ENCODE data around the gene ARHGAP26. TPM values are rescaled to one million over a fixed set of nuclear protein-coding genes. Genes with fewer than 3 reads are reported as not detected.

ARHGAP26 gene
- total RNA-seq, 1 experiment from 2014 or later = 39.8 TPM

- no peak overlapping the region for H3K9ac ChIP-seq (ENCODE audit: low read length)
- 0 out of 2 replicates have a peak, but pooled peaks cover 5% of the 10 kb centered on the region for H4K20me1 ChIP-seq (ENCODE audit: insufficient read depth, low read depth, low read length)
- H3K27ac ChIP-seq (ENCODE audit: low read length) = no peak overlapping the region
- no peaks in the 10 kb centered on the region for H3K36me3 ChIP-seq (ENCODE audit: insufficient read depth, low read length)
- H3K9me2 ChIP-seq (replicated peaks; ENCODE audit: insufficient read depth, low read length) = no peaks in the 10 kb centered on the region
- no peaks in the 10 kb centered on the region for H3K4me1 ChIP-seq (ENCODE audit: low read length)
- H3K4me2 ChIP-seq (ENCODE audit: low read depth, low read length, poor library complexity, severe bottlenecking) = no peak overlapping the region
- H3K4me3 ChIP-seq (ENCODE audit: low read length) = no peak overlapping the region
- H3K27me3 ChIP-seq (ENCODE audit: low read length) = no peaks in the 10 kb centered on the region
- H3K79me2 ChIP-seq (ENCODE audit: low read length) = no peaks in the 10 kb centered on the region
- H2AFZ ChIP-seq (ENCODE audit: low read length) = no peak overlapping the region
- no peak for DNase-seq
- H3K9me3 ChIP-seq (ENCODE audit: low read length) = no peaks in the 10 kb centered on the region
Measured at GRCh38 chr5:142784401-142784955, 14.3 kb downstream of the ARHGAP26 start.

- 0 out of 2 replicates have a peak, but pooled peaks cover 5% of the 10 kb centered on the region for H4K20me1 ChIP-seq (ENCODE audit: insufficient read depth, low read depth, low read length)
Measured at GRCh38 chr5:142785206-142785605, 15.0 kb downstream of the ARHGAP26 start.

GRCh38 chr5:142789206-142789605, 19.0 kb downstream of the ARHGAP26 start:
- Histone ChIP-seq H4K20me1 (ENCODE audit: insufficient read depth, low read depth, low read length) (0 out of 2 replicates have a peak, but pooled peaks cover 5% of the 10 kb centered on the region), H3K9ac (ENCODE audit: low read length) (no peak overlapping the region), H3K9me3 (ENCODE audit: low read length) (no peaks in the 10 kb centered on the region), H3K9me2 (replicated peaks; ENCODE audit: insufficient read depth, low read length) (no peaks in the 10 kb centered on the region), H3K79me2 (ENCODE audit: low read length) (no peaks in the 10 kb centered on the region), H2AFZ (ENCODE audit: low read length) (no peak overlapping the region), H3K4me2 (ENCODE audit: low read depth, low read length, poor library complexity, severe bottlenecking) (no peak overlapping the region), H3K4me3 (ENCODE audit: low read length) (no peak overlapping the region), H3K4me1 (ENCODE audit: low read length) (no peaks in the 10 kb centered on the region), H3K27me3 (ENCODE audit: low read length) (no peaks in the 10 kb centered on the region), H3K36me3 (ENCODE audit: insufficient read depth, low read length) (no peaks in the 10 kb centered on the region), H3K27ac (ENCODE audit: low read length) (no peak overlapping the region)
- no peak for DNase-seq

More at GRCh38 chr5:142785206-142785605, 15.0 kb downstream of the ARHGAP26 start:
- Histone ChIP-seq H3K9ac (ENCODE audit: low read length) (no peak overlapping the region), H3K9me3 (ENCODE audit: low read length) (no peaks in the 10 kb centered on the region), H3K79me2 (ENCODE audit: low read length) (no peaks in the 10 kb centered on the region), H3K4me3 (ENCODE audit: low read length) (no peak overlapping the region), H3K27me3 (ENCODE audit: low read length) (no peaks in the 10 kb centered on the region), H2AFZ (ENCODE audit: low read length) (no peak overlapping the region), H3K4me2 (ENCODE audit: low read depth, low read length, poor library complexity, severe bottlenecking) (no peak overlapping the region), H3K9me2 (replicated peaks; ENCODE audit: insufficient read depth, low read length) (no peaks in the 10 kb centered on the region), H3K27ac (ENCODE audit: low read length) (no peak overlapping the region), H3K36me3 (ENCODE audit: insufficient read depth, low read length) (no peaks in the 10 kb centered on the region), H3K4me1 (ENCODE audit: low read length) (no peaks in the 10 kb centered on the region)
- DNase-seq = no peak

- no peaks in the 10 kb centered on the region for H3K79me2 ChIP-seq (ENCODE audit: low read length)
- no peak overlapping the region for H3K27ac ChIP-seq (ENCODE audit: low read length)
- no peaks in the 10 kb centered on the region for H3K9me2 ChIP-seq (replicated peaks; ENCODE audit: insufficient read depth, low read length)
- DNase-seq = no peak
- peaks cover 5% of the 10 kb centered on the region; the same call in 1 of the 2 replicates for H3K4me1 ChIP-seq (ENCODE audit: low read length)
- no peak overlapping the region for H3K9ac ChIP-seq (ENCODE audit: low read length)
- no peaks in the 10 kb centered on the region for H3K27me3 ChIP-seq (ENCODE audit: low read length)
- H3K4me2 ChIP-seq (ENCODE audit: low read depth, low read length, poor library complexity, severe bottlenecking) = no peak overlapping the region
- H3K4me3 ChIP-seq (ENCODE audit: low read length) = no peak overlapping the region
- H3K9me3 ChIP-seq (ENCODE audit: low read length) = no peaks in the 10 kb centered on the region
- H4K20me1 ChIP-seq (ENCODE audit: insufficient read depth, low read depth, low read length) = no peaks in the 10 kb centered on the region
- no peaks in the 10 kb centered on the region for H3K36me3 ChIP-seq (ENCODE audit: insufficient read depth, low read length)
- H2AFZ ChIP-seq (ENCODE audit: low read length) = no peak overlapping the region
Measured at GRCh38 chr5:142792012-142792864, 22.1 kb downstream of the ARHGAP26 start.

- Histone ChIP-seq H3K9me3 (ENCODE audit: low read length) (no peaks in the 10 kb centered on the region), H3K79me2 (ENCODE audit: low read length) (no peaks in the 10 kb centered on the region), H3K4me3 (ENCODE audit: low read length) (no peak overlapping the region), H3K4me2 (ENCODE audit: low read depth, low read length, poor library complexity, severe bottlenecking) (no peak overlapping the region), H3K27me3 (ENCODE audit: low read length) (no peaks in the 10 kb centered on the region), H2AFZ (ENCODE audit: low read length) (no peak overlapping the region), H3K4me1 (ENCODE audit: low read length) (peaks cover 5% of the 10 kb centered on the region; the same call in 1 of the 2 replicates), H3K9me2 (replicated peaks; ENCODE audit: insufficient read depth, low read length) (no peaks in the 10 kb centered on the region), H3K27ac (ENCODE audit: low read length) (no peak overlapping the region), H3K36me3 (ENCODE audit: insufficient read depth, low read length) (no peaks in the 10 kb centered on the region), H3K9ac (ENCODE audit: low read length) (no peak overlapping the region), H4K20me1 (ENCODE audit: insufficient read depth, low read depth, low read length) (no peaks in the 10 kb centered on the region)
- DNase-seq = no peak
Measured at GRCh38 chr5:142792865-142793232, 22.7 kb downstream of the ARHGAP26 start.

- H3K9me2 ChIP-seq (replicated peaks; ENCODE audit: insufficient read depth, low read length) = no peaks in the 10 kb centered on the region
- H3K27ac ChIP-seq (ENCODE audit: low read length) = no peak overlapping the region
- no peaks in the 10 kb centered on the region for H4K20me1 ChIP-seq (ENCODE audit: insufficient read depth, low read depth, low read length)
- H3K9me3 ChIP-seq (ENCODE audit: low read length) = no peaks in the 10 kb centered on the region
- H3K27me3 ChIP-seq (ENCODE audit: low read length) = no peaks in the 10 kb centered on the region
- no peak overlapping the region for H3K4me3 ChIP-seq (ENCODE audit: low read length)
- H3K9ac ChIP-seq (ENCODE audit: low read length) = no peak overlapping the region
- no peak overlapping the region for H3K4me2 ChIP-seq (ENCODE audit: low read depth, low read length, poor library complexity, severe bottlenecking)
- H3K4me1 ChIP-seq (ENCODE audit: low read length) = peaks cover 5% of the 10 kb centered on the region; the same call in 1 of the 2 replicates
- no peak for DNase-seq
- H3K36me3 ChIP-seq (ENCODE audit: insufficient read depth, low read length) = no peaks in the 10 kb centered on the region
- no peaks in the 10 kb centered on the region for H3K79me2 ChIP-seq (ENCODE audit: low read length)
- no peak overlapping the region for H2AFZ ChIP-seq (ENCODE audit: low read length)
Measured at GRCh38 chr5:142794537-142794936, 24.4 kb downstream of the ARHGAP26 start.

GRCh38 chr5:142795251-142795650, 25.1 kb downstream of the ARHGAP26 start:
- Histone ChIP-seq H3K9ac (ENCODE audit: low read length) (no peak overlapping the region), H3K27ac (ENCODE audit: low read length) (no peak overlapping the region), H3K4me1 (ENCODE audit: low read length) (peaks cover 5% of the 10 kb centered on the region; the same call in 1 of the 2 replicates)

GRCh38 chr5:142796492-142797109, 26.4 kb downstream of the ARHGAP26 start:
- Histone ChIP-seq H3K27ac (ENCODE audit: low read length) (no peak overlapping the region), H3K36me3 (ENCODE audit: insufficient read depth, low read length) (no peaks in the 10 kb centered on the region), H3K27me3 (ENCODE audit: low read length) (no peaks in the 10 kb centered on the region), H3K4me1 (ENCODE audit: low read length) (peaks cover 5% of the 10 kb centered on the region; the same call in 1 of the 2 replicates), H3K9me3 (ENCODE audit: low read length) (no peaks in the 10 kb centered on the region), H3K4me2 (ENCODE audit: low read depth, low read length, poor library complexity, severe bottlenecking) (no peak overlapping the region), H3K4me3 (ENCODE audit: low read length) (no peak overlapping the region), H3K9ac (ENCODE audit: low read length) (no peak overlapping the region), H4K20me1 (ENCODE audit: insufficient read depth, low read depth, low read length) (no peaks in the 10 kb centered on the region), H3K9me2 (replicated peaks; ENCODE audit: insufficient read depth, low read length) (no peaks in the 10 kb centered on the region), H3K79me2 (ENCODE audit: low read length) (no peaks in the 10 kb centered on the region), H2AFZ (ENCODE audit: low read length) (no peak overlapping the region)
- no peak for DNase-seq

More at GRCh38 chr5:142795251-142795650, 25.1 kb downstream of the ARHGAP26 start:
- Histone ChIP-seq H3K27me3 (ENCODE audit: low read length) (no peaks in the 10 kb centered on the region), H3K79me2 (ENCODE audit: low read length) (no peaks in the 10 kb centered on the region), H3K9me3 (ENCODE audit: low read length) (no peaks in the 10 kb centered on the region), H3K4me3 (ENCODE audit: low read length) (no peak overlapping the region), H3K9me2 (replicated peaks; ENCODE audit: insufficient read depth, low read length) (no peaks in the 10 kb centered on the region), H3K36me3 (ENCODE audit: insufficient read depth, low read length) (no peaks in the 10 kb centered on the region), H4K20me1 (ENCODE audit: insufficient read depth, low read depth, low read length) (no peaks in the 10 kb centered on the region), H3K4me2 (ENCODE audit: low read depth, low read length, poor library complexity, severe bottlenecking) (no peak overlapping the region), H2AFZ (ENCODE audit: low read length) (no peak overlapping the region)
- peak; percentile 50 for DNase-seq

Data from Karpas-422 (cell line).